NK-92 treated with Interleukin-12 subunit alpha and Interleukin-12 subunit beta, amount 100 ng/mL, for 24 hours (cell line): ENCODE results near the gene NDUFB4.
"Not testable (repeated sequence)": the region's sequence is repeated elsewhere in the genome, so short reads cannot be mapped to it uniquely, and the experiment has no call there.

Source experiments
- DNase-seq: peaks from one replicate; lab custom pipeline; 2025; lab: John Stamatoyannopoulos, UW

Gene NDUFB4

DNA sequence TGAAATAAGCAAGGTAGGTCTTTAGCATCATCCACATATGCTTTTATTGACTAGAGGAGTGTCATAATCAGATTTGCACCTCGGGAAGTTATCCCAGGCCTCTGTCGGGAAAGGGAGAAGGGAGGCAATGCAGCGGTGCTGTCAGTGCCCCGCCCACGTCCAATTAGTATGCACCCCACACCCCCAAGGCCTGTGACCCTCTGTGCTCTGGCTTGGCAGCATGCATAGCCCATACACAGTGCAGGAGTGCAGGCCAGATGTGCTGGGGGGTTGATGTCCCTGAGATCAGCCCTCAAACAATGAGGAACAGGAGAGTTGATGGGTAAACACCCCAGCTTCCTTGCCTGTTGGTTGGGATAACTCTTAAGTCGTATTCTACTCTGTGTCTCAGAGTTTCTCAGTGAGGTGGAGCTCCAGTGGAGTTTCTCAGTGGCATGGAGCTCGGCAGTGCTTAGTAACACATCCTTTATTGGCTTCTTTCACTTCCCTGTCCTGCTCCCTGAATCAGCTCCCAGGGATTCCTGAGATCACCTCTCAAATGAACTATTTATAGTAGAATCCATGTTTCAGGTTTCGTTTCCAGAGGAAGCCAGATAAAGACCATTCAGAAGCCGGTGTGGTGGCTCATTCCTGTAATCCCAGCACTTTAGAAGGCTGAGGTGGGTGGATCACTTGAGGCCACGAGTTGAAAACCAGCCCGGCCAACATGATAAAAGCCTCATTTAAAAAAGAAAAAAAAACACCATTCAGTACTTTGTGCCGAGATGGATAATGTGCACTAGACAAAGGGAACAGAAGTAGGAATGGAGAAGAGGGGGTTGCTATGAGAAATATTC is 26.7 kb upstream of the NDUFB4 start:
- no peak for DNase-seq

GRCh38 chr3:120572027-120572426 is 24.1 kb upstream of the NDUFB4 start:
- DNase-seq = no peak

DNA sequence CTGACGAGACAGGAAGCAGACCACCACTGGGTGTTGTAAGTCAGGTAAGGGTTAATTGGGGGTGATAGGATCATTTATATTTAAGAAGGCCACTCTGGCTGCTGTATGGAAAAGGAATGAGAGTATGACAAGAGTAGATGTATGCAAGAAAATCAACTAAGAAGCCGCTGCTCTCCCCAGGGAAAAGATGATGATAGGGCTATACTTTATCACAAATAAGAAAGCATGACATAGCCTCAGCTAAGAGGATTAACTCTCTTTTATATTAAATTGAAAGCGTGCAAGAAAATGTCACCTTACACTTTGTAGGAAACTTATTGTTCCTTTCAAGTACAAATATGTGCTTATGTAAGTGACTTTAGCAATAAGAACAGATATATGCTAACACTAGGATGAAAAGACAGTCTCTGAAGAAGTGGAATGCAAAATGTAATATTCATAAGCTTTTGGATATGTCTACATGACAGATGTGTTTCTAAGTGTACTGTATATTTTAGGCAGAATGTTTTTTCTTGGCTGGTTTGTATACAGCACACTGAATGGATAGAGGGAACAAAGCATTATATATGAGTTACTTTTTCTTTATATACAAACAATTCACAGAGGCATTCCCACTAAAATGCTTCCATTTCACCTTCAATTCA is 8.7 kb upstream of the NDUFB4 start:
- DNase-seq = no peak

GRCh38 chr3:120595788-120596115 is 384 bp upstream of the NDUFB4 start:
- DNase-seq = no peak

DNA sequence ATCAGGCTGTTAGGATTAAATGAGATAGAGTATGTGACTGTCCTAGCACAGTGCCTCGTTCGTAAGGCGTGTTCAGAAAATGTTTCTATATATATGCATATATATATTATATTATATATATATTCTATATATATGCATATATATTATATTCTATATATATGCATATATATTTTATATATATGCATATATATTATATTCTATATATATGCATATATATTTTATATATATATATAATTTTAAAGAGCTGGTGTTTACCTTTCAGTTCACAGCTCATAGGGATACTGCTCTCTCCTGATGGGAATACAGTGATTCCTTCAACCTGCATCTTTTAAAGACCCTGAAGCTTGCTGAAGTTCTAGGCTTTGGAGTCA is 702 bp downstream of the NDUFB4 start:
- DNase-seq = no peak

- no peak for DNase-seq
Measured at GRCh38 chr3:120597445-120598049, 1.4 kb downstream of the NDUFB4 start.

DNA sequence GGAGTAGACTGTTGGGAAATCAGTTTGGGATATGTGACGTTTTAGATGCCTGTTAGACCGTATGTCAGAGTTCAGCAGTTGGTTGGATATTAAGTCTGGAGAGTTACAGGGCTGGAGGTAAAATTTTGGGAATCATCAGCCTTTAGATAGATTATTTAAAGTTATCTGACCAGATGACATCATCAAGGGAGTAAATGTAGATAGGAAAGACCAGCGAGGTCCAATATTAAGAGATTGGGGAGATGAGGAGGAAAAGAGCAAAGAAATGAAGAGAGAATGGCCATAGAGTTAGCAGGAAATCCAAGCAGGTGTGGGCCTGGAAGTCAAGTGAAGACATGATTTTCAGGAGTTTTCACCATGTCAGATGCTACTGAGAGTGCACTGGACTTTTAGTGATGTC is 3.1 kb downstream of the NDUFB4 start:
- no peak for DNase-seq

DNA sequence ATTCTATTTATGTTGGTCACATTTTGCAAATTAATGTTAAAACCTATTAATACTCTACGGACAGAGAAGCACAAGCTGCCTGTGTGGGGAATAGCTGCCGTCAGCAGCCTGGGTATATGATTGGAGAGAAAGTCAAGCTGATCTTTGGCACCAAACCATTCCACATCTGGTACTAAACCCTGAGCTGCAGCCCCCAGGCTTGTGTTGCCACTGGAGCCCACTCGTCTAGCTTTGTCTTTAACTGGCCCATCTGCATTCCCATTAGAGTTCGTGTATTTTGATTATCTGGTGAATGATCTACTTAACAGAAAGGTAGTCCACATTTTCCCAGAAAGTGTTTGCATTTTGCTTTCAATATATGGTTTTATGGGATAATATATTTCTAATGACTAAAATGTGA is 5.4 kb downstream of the NDUFB4 start:
- no peak for DNase-seq

DNA sequence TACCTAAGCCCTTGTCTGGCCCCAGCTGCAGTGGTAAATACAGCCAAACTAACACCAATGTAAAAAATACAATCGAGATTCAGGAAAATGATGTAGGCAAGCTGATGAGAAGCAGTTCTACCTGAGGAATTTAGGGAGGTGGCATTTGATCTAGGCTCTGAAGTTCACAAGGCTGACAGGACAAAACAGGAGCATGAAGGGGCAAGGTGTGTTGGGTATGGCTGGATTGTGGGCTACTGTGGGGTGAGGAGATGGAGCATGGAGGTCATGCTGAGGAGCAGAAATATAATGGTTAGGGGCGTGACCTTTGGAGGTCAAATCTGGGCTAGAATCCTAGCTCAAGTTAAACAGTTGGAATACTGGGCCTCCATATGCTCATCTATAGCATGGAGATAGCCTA is 6.5 kb downstream of the NDUFB4 start:
- no peak for DNase-seq

GRCh38 chr3:120604382-120604781 is 8.2 kb downstream of the NDUFB4 start:
- no peak for DNase-seq

DNA sequence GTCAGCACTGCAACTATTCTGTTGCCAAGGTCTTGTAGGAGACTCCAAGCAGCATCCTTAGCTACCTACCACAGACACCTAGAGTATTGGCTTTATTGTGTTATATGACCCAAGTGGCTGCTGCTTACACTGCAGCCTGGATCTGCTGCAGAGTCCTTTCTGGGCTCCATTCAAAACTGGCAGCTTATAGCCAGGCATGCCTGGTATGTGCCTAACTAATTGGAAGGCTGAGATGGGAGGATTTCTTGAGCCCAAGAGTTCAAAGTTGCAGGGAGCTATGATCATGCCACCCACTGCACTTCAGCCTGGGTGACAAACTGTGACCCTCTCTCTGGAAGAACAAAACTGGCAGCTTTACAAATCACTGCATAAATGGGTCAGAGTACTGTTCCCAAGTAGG is 8.6 kb downstream of the NDUFB4 start:
- DNase-seq = no peak

GRCh38 chr3:120608506-120608905 is 12.4 kb downstream of the NDUFB4 start:
- no peak for DNase-seq

DNA sequence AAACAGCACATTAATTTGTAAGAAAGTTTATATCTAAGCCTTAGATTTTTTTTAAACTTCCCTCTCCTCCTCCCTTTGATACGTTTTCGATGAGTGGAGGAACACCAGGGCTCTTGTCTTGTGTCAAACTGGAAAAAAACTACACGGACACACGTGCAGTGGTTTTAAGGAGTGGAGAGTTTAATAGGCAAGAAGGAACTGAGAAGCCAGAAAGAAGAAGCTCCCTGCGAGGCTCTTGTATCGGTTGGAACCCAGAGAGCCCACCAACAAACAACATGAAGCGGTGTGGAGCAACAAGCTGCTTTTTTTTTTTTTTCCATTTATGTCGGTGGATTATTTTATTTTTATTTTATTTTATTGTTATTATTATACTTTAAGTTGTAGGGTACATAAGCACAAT is 18.6 kb downstream of the NDUFB4 start:
- no peak for DNase-seq

- DNase-seq = no peak
Measured at GRCh38 chr3:120615847-120616609, 19.9 kb downstream of the NDUFB4 start.

DNA sequence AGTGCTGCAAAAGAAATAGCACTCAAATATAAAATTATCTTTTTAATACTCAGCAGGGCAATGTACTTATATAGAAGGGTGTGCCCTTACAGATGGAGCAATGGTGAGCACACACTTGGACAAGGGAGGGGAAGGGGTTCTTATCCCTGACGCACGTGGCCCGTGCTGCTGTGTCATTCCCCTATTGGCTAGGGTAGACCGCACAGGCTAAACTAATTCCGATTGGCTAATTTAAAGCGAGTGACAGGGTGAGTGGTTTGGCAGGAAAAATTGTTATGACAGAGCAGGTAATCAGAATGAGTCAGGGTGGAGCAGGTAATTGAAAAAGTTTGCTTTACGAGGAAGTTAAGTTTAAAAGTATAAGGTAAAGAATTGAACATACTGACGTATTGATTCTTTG is 20.6 kb downstream of the NDUFB4 start:
- not testable (repeated sequence) for DNase-seq

DNA sequence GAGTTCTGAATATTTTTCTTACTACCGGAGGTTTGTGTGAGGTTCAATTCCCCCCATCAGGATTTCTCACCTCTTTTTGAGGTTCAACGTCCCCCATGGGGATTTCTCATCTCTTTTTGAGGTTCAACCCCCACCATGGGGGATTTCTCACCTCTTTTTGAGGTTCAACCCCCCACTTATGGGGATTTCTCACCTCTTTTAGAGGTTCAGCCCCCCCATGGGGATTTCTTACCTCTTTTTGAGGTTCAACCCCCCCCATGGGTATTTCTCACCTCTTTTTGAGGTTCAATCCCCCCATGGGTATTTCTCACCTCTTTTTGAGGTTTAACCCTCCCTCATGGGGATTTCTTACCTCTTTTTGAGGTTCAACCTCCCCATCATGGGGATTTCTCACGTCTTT is 26.3 kb downstream of the NDUFB4 start:
- DNase-seq = no peak

GRCh38 chr3:120622870-120623726 is 27.0 kb downstream of the NDUFB4 start:
- peak; percentile 27 for DNase-seq

- DNase-seq = no peak
Measured at GRCh38 chr3:120623727-120624093, 27.6 kb downstream of the NDUFB4 start.

DNA sequence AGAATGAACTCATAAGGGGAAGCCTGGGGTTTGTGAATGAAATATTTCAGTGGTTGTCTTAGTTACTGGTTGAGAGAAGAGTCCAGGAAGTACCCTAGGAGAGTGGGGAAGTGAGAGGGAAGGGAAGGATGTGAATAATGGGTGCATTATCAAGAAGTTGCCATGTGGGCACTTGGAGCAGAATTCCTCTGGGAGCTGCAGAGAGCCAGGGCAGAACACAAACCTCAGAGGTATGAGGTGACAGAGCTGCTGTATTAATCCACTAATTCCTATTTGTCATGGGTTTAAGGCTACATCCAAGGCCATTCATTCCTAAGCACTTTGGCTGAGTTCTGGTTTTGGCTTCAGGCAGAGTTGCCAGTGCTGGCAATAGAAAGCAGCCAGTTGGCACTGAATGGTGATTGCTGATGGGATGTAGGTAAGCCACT is 29.0 kb downstream of the NDUFB4 start:
- DNase-seq = no peak

DNA sequence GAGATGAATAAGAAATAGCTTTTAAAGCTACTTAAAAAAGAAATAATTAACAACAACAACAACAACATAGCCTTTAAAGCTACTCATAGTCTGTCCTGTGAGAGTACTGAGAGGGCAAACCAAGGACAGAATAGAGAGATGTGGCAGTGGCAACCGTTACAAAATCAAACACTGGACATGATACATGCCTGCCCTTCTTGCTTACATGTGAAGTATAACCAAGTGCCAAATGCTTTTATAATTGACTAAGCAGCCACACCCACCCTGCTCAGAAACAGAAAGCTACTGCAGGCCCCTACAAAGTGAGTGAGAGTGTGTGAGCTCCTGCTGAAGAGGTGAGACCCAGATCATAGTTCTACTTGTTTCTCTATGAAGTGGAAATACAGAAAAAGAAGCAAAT is 38.4 kb downstream of the NDUFB4 start:
- DNase-seq = no peak

DNA sequence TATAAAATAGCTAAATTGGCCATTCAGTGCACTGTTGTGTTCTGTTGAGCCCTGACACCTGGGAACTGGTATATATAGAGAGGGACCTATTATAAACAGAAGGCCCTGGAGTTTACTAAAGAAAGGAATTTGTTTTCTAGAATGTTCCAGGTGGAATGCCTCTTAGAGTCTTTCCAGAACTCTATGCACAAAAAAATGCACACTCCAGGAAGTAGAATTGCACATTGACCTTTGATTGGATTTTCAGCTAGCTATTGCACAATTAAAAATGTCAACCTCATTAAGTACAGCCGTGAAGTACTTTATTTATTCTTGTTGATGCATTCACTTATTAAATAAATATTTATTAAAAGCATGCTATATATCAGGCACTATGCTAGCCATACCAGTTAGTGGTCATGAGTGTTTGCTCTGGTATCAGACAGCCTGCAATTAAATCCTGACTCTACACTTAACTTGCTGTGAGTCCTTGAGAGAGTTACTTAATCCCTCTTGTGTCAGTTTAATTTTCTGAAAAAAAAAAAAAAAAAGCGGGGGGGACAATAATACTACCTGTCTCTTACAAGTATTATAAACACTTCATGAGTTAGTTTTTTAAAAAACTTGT is 40.8 kb downstream of the NDUFB4 start:
- no peak for DNase-seq
